Small intestine (tissue), 16 donors: ENCODE data around the gene POLR1E. TPM values are rescaled to one million over a fixed set of nuclear protein-coding genes. Genes with fewer than 3 reads are reported as not detected.

Experiments
- DNase-seq, 2 donors: peaks; one replicate each; pipeline versions ENCODE4 v3.0.0 to v3.0.0-alpha.2; 2013
- FAIRE-seq: peaks from 2 replicates; lab custom pipeline; 2012; peaks lifted over from hg19 to GRCh38; lab: Jason Lieb, UNC
- H3K27ac ChIP-seq, 3 donors: one replicate each; pipeline ENCODE4 v1.5.1; 2013; ENCODE audit warnings: low read length in 2 of 3, mild to moderate bottlenecking in 2 of 3, control low read depth in 1 of 3, inconsistent platforms in 1 of 3, low read depth in 1 of 3, moderate library complexity in 1 of 3
- H3K27me3 ChIP-seq, 3 donors: one replicate each; pipeline ENCODE4 v1.6.1; 2013; ENCODE audit warnings: low read length in 3 of 3, inconsistent platforms in 1 of 3; ENCODE audit not compliant: control insufficient read depth in 3 of 3, insufficient read depth in 3 of 3
- H3K36me3 ChIP-seq, 3 donors: one replicate each; pipeline ENCODE4 v1.6.1; 2013; ENCODE audit warnings: low read length in 3 of 3, inconsistent platforms in 1 of 3, low read depth in 1 of 3, mild to moderate bottlenecking in 1 of 3, moderate library complexity in 1 of 3; ENCODE audit not compliant: control insufficient read depth in 3 of 3, insufficient read depth in 2 of 3
- H3K4me1 ChIP-seq, 3 donors: one replicate each; pipeline ENCODE4 v1.6.1; 2013; ENCODE audit warnings: low read length in 2 of 3, inconsistent platforms in 1 of 3, low read depth in 1 of 3, mild to moderate bottlenecking in 1 of 3, moderate library complexity in 1 of 3; ENCODE audit not compliant: control insufficient read depth in 3 of 3, insufficient read depth in 2 of 3
- H3K4me3 ChIP-seq, 3 donors: one replicate each; pipeline ENCODE4 v1.5.1; 2013; ENCODE audit warnings: low read length in 3 of 3, control low read depth in 1 of 3, inconsistent platforms in 1 of 3, low read depth in 1 of 3, mild to moderate bottlenecking in 1 of 3, moderate library complexity in 1 of 3
- H3K9me3 ChIP-seq, 2 donors: one replicate each; pipeline ENCODE4 v1.6.1; 2013; ENCODE audit warnings: low read depth in 1 of 2, low read length in 1 of 2; ENCODE audit not compliant: control insufficient read depth in 2 of 2, insufficient read depth in 1 of 2
- WGBS, 3 donors: extraction: QIAGEN DNeasy Blood & Tissue Kit; methylation state at CpG; one replicate each; pipeline ENCODE4 v1.1.7; 2013; 5-methylcytosine and 5-hydroxymethylcytosine counted together
- long read RNA-seq, 10 donors: transcript quantifications; one replicate each; lab custom pipeline, GENCODE V29; 2026
- polyA plus RNA-seq, 4 donors: library from polyadenylated mRNA; stranded (reverse) in 3 of 4; unstranded in 1 of 4; fragments of 200-250 nt in 3 of 4; fragments of 120-200 nt in 1 of 4; gene quantifications; one replicate each; pipeline versions ENCODE4 v1.2.1 to v1.2.3, GENCODE V29; 2013
- donor health status: healthy with polysubstance abuse.
- donor health status: control.
- donor health status: control.
- donor health status: Bipolar disorder and iron deficiency.
- donor health status: healthy.

Gene POLR1E
- 10 to 100 TPM in 2 of 4 donors, 1 to 10 TPM in 2; 2.2 to 20.3 (median 11.2) TPM for polyA plus RNA-seq
- long read RNA-seq, donor 1, transcript POLR1E-202 (12 exons, 1,868 nt): major isoform, 6 of 8 reads
- long read RNA-seq, donor 1, partial matches to known transcripts: 0 of 8 reads
- long read RNA-seq, donor 1, other reads (novel, unspliced or antisense): 0 of 8 reads
- long read RNA-seq, donor 2, partial matches to known transcripts: 0 of 3 reads
- long read RNA-seq, donor 2, other reads (novel, unspliced or antisense): 0 of 3 reads
- long read RNA-seq, donor 3, partial matches to known transcripts: 0 of 4 reads
- long read RNA-seq, donor 3, other reads (novel, unspliced or antisense): 0 of 4 reads
- long read RNA-seq, donor 4: 0 reads
- long read RNA-seq, donor 5, partial matches to known transcripts: 0 of 2 reads
- long read RNA-seq, donor 5, other reads (novel, unspliced or antisense): 0 of 2 reads
- long read RNA-seq, donor 6, partial matches to known transcripts: 0 of 1 reads
- long read RNA-seq, donor 6, other reads (novel, unspliced or antisense): 0 of 1 reads
- long read RNA-seq, donor 7, transcript POLR1E-202 (12 exons, 1,868 nt): major isoform, 6 of 6 reads
- long read RNA-seq, donor 7, partial matches to known transcripts: 0 of 6 reads
- long read RNA-seq, donor 7, other reads (novel, unspliced or antisense): 0 of 6 reads
- long read RNA-seq, donor 8: 0 reads
- long read RNA-seq, donor 9: 0 reads
- long read RNA-seq, donor 10, partial matches to known transcripts: 0 of 2 reads
- long read RNA-seq, donor 10, other reads (novel, unspliced or antisense): 0 of 2 reads

- DNase-seq (peak; percentile 97 to 98), FAIRE-seq (no peak)
- Histone ChIP-seq H3K9me3 (no peaks in the 10 kb centered on the region), H3K4me3 (peak within 1 kb of the TSS; percentile 54 to 77 (median 58)), H3K27me3 (peaks cover 0 to 4% (median 0%) of the 10 kb centered on the region in 3 donors), H3K36me3 (peaks cover 2 to 8% (median 7%) of the 10 kb centered on the region in 3 donors), H3K27ac (peak within 1 kb of the TSS in 2 of 3 donors; percentile 50 to 55), H3K4me1 (peaks cover 0 to 17% (median 8%) of the 10 kb centered on the region in 3 donors)
- 3% methylated on average over 55 to 56 of the region's 56 CpGs for WGBS, 3 donors
Observed at GRCh38 chr9:37485389-37486255, at the start of gene POLR1E. Gene POLR1E, plus strand, starts transcription at chr9:37485948. Its CDS starts 100 bp downstream, at chr9:37486048.

GRCh38 chr9:37436540-37436939 lies 49.2 kb upstream of the POLR1E start:
- Histone ChIP-seq H3K4me1 (peaks cover 0 to 9% (median 1%) of the 10 kb centered on the region in 3 donors), H3K36me3 (peaks cover 9 to 78% (median 29%) of the 10 kb centered on the region in 3 donors), H3K27me3 (no peaks in the 10 kb centered on the region), H3K9me3 (no peaks in the 10 kb centered on the region), H3K27ac (no peak overlapping the region), H3K4me3 (no peak overlapping the region)
- FAIRE-seq (no peak), DNase-seq (no peak)
- WGBS, 3 donors: 94 to 99% (median 96%) methylated on average over 5 of the region's 5 CpGs

GRCh38 chr9:37437010-37437409 lies 48.7 kb upstream of the POLR1E start:
- H3K4me1 ChIP-seq: peaks cover 0 to 9% (median 1%) of the 10 kb centered on the region in 3 donors
- no peak for DNase-seq
- no peak overlapping the region for H3K4me3 ChIP-seq
- no peak for FAIRE-seq
- H3K9me3 ChIP-seq: no peaks in the 10 kb centered on the region
- no peak overlapping the region for H3K27ac ChIP-seq
- WGBS, 3 donors: 92 to 96% (median 93%) methylated on average over 6 of the region's 6 CpGs
- no peaks in the 10 kb centered on the region for H3K27me3 ChIP-seq
- peaks cover 9 to 80% (median 34%) of the 10 kb centered on the region in 3 donors for H3K36me3 ChIP-seq

GRCh38 chr9:37437621-37438020 lies 48.1 kb upstream of the POLR1E start:
- peaks cover 0 to 9% (median 1%) of the 10 kb centered on the region in 3 donors for H3K4me1 ChIP-seq
- H3K4me3 ChIP-seq: no peak overlapping the region
- no peak for DNase-seq
- no peak for FAIRE-seq
- peak overlapping the region in 1 of 3 donors; percentile 44 for H3K27ac ChIP-seq
- H3K27me3 ChIP-seq: no peaks in the 10 kb centered on the region
- peaks cover 9 to 79% (median 36%) of the 10 kb centered on the region in 3 donors for H3K36me3 ChIP-seq
- 87 to 98% (median 93%) methylated on average over 4 of the region's 4 CpGs for WGBS, 3 donors
- H3K9me3 ChIP-seq: no peaks in the 10 kb centered on the region

- peak; percentile 53 to 76 for DNase-seq
- H3K27ac ChIP-seq: no peak overlapping the region
- no peaks in the 10 kb centered on the region for H3K27me3 ChIP-seq
- H3K9me3 ChIP-seq: no peaks in the 10 kb centered on the region
- FAIRE-seq: no peak
- 29 to 66% (median 46%) methylated on average over 3 of the region's 3 CpGs for WGBS, 3 donors
- no peak overlapping the region for H3K4me3 ChIP-seq
- H3K4me1 ChIP-seq: peaks cover 0 to 9% (median 1%) of the 10 kb centered on the region in 3 donors
- peaks cover 9 to 71% (median 36%) of the 10 kb centered on the region in 3 donors for H3K36me3 ChIP-seq
Observed at GRCh38 chr9:37438359-37438758, 47.4 kb upstream of the POLR1E start.

GRCh38 chr9:37441776-37442370 lies 43.9 kb upstream of the POLR1E start:
- FAIRE-seq (no peak), DNase-seq (no peak)
- H3K27me3 ChIP-seq: no peaks in the 10 kb centered on the region
- no peak overlapping the region for H3K27ac ChIP-seq
- H3K4me1 ChIP-seq: peaks cover 0 to 12% (median 5%) of the 10 kb centered on the region in 3 donors
- H3K36me3 ChIP-seq: peaks cover 7 to 44% (median 22%) of the 10 kb centered on the region in 3 donors
- 92 to 95% (median 94%) methylated on average over 21 of the region's 21 CpGs for WGBS, 3 donors
- H3K4me3 ChIP-seq: no peak overlapping the region
- H3K9me3 ChIP-seq: no peaks in the 10 kb centered on the region

- Histone ChIP-seq H3K27me3 (no peaks in the 10 kb centered on the region), H3K4me3 (no peak overlapping the region), H3K4me1 (peaks cover 0 to 12% (median 5%) of the 10 kb centered on the region in 3 donors), H3K36me3 (peaks cover 1 to 37% (median 20%) of the 10 kb centered on the region in 3 donors), H3K27ac (no peak overlapping the region), H3K9me3 (no peaks in the 10 kb centered on the region)
- DNase-seq (no peak), FAIRE-seq (no peak)
- WGBS, 3 donors: 83 to 93% (median 88%) methylated on average over 2 of the region's 2 CpGs
Observed at GRCh38 chr9:37442556-37442955, 43.2 kb upstream of the POLR1E start.
